Stimulated activated CD4-positive, alpha-beta T cell treated with anti-CD3 and anti-CD28 coated beads, Interleukin-1b, Interleukin-23, amount 100 ng/mL, for 4 hours (primary cell): ENCODE results near the gene PECR.
"Not testable (repeated sequence)": the region's sequence is repeated elsewhere in the genome, so short reads cannot be mapped to it uniquely, and the experiment has no call there.

Experiments
- DNase-seq, 2 donors: peaks; one replicate each; pipeline ENCODE4 v3.0.0-alpha.2; 2020; ENCODE audit warnings: low read depth in 2 of 2

Gene PECR

DNA sequence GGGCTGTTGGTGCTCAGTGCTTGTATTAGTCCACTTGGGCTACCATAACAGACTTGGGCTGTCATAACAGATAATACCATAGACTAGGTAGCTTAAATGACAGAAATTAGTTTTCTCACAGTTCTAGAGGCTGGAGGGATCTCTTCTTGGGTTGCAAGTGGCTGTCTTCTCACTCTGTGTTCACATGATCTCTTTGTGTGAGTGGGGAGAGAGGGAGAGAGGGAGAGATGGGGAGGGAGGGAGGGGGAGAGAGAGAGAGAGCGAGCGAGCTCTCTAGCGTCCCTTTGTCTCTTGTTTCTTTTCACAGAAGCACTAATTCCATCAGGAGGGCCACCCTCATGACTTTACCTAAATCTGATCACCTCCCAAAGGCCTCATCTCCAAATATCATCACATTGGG, 23.1 kb upstream of the PECR start:
- DNase-seq, result no peak

- DNase-seq, result no peak
Measured at GRCh38 chr2:216103213-216103612, 21.6 kb upstream of the PECR start.

GRCh38 chr2:216101109-216101508, 19.5 kb upstream of the PECR start:
- no peak for DNase-seq

- DNase-seq, result no peak
Measured at GRCh38 chr2:216098421-216099334, 17.1 kb upstream of the PECR start.

- DNase-seq, result no peak
Measured at GRCh38 chr2:216094701-216095100, 13.1 kb upstream of the PECR start.

- no peak for DNase-seq
Measured at GRCh38 chr2:216092646-216093045, 11.0 kb upstream of the PECR start.

DNA sequence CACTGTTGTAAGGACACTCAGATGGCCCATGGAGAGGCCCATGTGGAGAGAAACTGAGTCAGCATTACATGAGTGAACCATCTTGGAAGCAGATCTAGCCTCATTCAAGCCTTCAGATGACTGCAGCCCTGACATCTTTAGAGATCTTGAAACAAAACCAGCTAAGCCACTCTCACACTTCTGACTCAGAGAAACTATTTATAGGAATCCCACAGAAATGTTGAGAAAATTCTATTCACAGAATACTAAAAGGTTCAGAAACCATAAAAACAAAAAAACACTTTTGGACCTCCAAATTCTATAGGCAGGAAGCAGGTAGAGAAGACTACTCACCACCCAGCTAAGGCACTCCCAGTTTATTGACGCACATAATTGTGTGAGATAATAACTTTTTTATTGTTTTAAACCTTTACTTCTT, 8.8 kb upstream of the PECR start:
- no peak for DNase-seq

- no peak for DNase-seq
Measured at GRCh38 chr2:216086207-216086893, 4.7 kb upstream of the PECR start.

- no peak for DNase-seq
Measured at GRCh38 chr2:216084547-216084946, 2.9 kb upstream of the PECR start.

GRCh38 chr2:216083464-216084281, 2.1 kb upstream of the PECR start:
- DNase-seq, result no peak

DNA sequence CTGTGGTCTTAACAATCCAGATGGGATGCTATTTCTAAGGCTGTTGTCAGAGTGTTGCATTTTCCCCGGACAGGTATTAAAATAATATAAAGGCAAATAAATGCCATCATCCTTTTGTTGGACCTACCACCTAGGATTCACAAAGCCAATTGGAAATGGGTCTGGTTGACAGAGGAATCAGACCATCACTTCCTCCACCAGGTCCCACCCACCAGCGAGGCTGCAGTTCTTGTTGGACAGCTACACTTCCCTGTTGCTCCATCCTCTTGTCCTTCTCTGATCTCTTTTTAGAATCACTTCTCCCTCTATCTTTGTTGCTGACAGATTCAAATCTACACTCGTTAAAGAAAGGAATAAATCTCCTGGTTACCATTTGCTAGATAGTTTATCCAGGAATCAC, 1.2 kb upstream of the PECR start:
- no peak for DNase-seq

DNA sequence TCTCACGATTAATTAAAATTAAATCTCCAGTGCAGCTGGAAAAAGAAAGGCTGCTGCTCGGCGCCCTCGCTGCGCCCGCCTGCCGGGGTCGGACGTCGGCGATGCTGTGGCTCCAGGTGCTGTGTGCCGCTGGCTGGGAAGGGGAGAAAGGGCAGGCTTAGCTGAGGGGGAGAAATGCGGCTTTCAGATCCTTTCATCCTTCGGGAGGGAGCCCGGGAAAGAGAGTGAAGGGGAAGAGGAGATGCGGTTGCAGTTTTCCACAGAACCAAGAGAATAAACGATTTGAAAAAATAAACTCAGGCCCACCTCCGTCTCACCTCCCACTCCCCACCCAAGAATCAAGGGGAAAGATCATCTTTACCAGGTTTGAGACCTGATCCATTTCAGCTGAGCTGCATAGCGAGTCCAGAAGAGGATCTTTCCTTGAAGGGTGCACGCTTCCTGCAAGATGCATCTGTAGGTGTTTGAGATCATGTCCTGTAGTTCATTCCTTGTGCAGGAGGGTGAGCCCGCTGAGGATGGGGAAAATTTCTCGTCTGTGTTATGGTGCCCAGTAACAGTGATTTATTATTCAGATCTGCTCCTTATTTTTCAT, 605 bp upstream of the PECR start:
- no peak for DNase-seq

DNA sequence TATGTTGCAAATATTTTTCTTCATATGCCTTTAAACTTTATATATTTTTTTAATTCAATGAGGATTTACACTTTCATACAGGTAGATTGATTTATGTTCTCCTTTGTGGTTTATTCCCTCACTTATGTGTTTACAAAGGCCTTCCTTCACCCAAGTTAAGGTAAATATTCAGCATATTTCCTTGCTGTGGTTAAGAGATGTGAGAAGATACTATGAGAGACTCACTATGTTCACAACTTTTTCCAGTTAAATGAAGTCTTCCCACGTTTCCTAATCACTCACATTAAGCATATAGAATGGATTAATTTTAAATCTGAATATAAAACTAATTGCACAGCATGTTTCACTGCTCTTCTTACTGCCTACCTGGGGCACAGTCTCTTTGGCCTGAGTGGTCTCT, 597 bp downstream of the PECR start:
- no peak for DNase-seq

DNA sequence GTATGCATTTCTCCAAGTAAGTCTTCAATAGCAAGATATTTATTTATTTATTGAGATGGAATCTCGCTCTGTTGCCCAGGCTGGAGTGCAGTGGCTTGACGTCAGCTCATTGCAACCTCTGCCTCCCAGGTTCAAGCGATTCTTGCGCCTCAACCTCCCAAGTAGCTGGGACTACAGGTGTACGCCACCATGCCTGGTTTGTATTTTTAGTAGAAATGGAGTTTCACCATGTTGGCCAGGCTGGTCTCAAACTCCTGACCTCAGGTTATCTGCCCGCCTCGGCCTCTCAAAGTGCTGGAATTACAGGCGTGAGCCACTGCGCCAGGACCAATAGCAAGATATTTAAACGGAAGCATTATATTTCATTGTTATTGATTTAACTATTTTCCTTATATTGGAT, 1.6 kb downstream of the PECR start:
- DNase-seq, result not testable (repeated sequence)

DNA sequence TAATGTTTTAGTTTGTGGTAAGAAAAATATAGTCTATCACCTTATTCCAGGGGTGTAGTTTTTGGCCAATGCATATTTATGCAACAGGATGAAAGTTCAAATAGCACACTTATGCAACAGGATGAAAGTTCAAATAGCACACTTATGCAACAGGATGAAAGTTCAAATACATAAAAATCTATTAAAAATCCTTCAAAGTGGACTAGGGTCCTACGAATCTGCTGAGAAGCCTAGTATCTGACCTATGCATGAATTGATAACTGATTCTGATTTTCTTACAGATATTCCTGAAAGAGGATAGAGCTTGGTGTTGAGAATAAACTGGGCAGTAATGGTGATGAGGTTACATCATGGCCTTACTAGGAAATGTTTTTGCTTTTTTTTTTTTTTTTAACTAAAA, 2.8 kb downstream of the PECR start:
- DNase-seq, result no peak

DNA sequence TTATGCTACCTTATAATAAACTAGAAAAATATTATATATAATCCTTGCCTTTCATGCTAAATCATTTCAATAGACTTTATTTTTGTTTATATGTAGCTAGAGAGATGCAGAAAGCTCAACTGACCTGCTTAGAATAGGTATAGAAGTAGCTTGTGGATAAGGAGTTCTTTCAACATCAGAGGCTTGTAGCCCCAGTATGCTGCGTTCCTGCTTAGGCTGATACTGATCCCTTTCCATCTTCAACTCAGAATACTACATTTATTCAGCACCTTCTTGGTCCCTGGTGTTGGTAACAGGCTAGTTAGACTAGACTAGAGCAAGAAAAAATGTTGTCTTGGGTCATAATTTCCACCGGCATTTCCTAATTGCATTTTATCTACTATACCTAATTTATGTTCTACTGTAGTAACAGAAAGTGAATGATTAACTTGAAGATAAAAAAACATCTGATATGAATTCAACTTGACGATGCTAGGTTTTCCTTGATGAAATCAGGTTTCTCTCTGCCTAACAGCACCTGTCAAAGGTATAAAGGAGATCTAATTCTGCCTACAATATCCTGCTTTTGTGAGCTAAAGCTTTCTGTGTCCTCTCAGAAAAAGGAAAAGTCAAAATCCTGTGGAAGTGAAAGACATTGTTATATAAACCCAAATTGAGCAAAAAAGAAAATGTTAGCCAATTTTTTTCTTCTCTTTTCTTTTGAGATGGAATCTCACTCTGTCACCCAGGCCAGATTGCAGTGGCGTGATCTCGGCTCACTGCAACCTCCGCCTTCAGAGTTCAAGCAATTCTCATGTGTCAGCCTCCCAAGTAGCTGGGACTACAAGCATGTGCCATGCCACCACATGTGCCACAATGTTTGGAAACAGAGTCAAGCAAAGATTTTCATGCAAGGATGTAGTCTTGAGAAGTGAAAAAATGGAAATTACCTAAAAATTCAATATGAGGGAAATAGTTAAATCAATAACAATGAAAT, 5.8 kb downstream of the PECR start:
- no peak for DNase-seq

GRCh38 chr2:216074794-216075193, 6.8 kb downstream of the PECR start:
- DNase-seq, result no peak

DNA sequence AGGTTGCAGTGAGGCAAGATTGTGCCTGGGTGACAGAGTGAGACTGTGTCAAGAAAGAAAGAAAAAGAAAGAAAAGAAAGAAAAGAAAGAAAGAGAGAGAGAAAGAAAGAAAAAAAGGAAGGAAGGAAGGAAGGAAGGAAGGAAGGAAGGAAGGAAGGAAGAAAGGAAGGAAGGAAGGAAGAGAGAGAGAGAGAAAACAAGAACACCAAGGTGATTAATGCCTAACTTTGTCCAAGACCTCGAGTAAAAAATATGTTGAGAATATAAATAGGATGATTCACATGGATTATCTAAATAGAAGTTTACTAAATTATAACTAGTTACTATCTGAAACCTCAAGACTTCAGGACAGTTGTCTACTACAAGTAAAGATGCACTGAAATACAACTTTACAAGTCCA, 7.2 kb downstream of the PECR start:
- no peak for DNase-seq

GRCh38 chr2:216073773-216074172, 7.8 kb downstream of the PECR start:
- no peak for DNase-seq

DNA sequence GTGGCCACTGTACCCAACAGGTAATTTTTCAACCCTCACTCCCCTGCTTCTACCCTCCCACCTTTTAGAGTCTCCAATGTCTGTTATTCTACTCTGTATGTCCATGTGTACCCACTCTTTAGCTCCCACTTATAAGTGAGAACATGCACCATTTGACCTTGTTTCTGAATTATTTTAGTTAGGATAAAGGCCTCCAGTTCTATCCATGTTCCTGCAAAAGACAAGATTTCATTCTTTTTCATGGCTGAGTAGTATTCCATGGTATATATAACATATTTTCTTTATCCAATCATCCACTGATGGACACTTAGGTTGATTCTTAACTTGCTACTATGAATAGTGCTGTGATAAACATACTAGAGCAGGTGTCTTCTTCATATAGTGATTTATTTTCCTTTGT, 9.1 kb downstream of the PECR start:
- no peak for DNase-seq
